Astrocyte (in vitro differentiated cells and primary cell): ENCODE results near the gene BCL3.

Experiments used
- CTCF ChIP-seq: IDR thresholded peaks from 2 replicates; pipeline ENCODE4 v1.5.1; 2011; ENCODE audit warnings: low read depth, mild to moderate bottlenecking, inconsistent platforms, low read length, moderate library complexity; ENCODE audit not compliant: insufficient read depth
- EZH2 ChIP-seq: IDR thresholded peaks from 2 replicates; pipeline ENCODE4 v1.6.1; 2012; ENCODE audit warnings: mild to moderate bottlenecking, low read length, inconsistent platforms; ENCODE audit not compliant: insufficient read depth

GRCh38 chr19:44792281-44792680 lies 43.8 kb downstream of the BCL3 start:
- TF ChIP-seq EZH2 (no peak), CTCF (no peak)
